ENCODE results near the gene WRAP53. TPM values are rescaled to one million over a fixed set of nuclear protein-coding genes. Genes with fewer than 3 reads are reported as not detected.

The WRAP53 gene
- total RNA-seq, 4 donors from 2014 or later, result 3.7 to 33.0 (median 6.0) TPM

DNA sequence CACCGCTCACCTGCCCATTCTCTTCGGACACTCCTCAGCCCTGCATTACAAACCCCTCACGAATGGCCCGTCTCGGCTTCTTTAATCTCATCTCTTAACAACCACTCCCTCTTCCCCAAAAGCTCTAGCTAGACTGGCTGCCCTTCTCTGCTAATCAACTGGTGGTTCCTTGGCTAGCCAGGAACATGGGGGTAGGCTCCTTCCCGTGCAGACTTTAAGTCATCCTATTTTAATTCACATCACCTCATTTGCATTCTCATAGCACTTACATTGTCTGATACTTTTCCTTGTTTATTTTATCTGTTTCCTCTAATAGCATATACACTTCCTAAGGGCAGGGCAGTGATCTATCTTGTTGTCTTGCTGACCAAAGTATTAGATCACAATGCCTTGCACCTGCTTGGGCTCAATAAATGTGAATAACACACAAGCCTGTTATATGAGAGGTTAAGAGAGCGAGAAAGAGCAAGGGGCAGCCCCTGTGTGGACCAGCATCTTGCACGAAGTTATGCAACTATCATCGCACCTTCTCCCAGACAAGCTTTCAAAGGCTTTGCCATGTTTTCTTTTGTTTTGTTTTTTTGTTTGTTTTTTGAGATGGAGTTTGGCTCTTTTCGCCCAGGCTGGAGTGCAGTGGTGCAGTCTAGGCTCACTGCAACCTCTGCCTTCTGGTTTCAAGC is 10.7 kb upstream of the WRAP53 start:
- H3K36me3 ChIP-seq, result peaks cover 0 to 33% (median 16%) of the 10 kb centered on the region in 4 donors
- TF ChIP-seq POLR2A (IDR thresholded peaks at IDR 0.05) (no peak), EP300 (IDR thresholded peaks at IDR 0.05; ENCODE audit: low read depth) (no peak), POLR2AphosphoS5 (IDR thresholded peaks at IDR 0.05) (no peak)
- TF ChIP-seq, protein P1, sequence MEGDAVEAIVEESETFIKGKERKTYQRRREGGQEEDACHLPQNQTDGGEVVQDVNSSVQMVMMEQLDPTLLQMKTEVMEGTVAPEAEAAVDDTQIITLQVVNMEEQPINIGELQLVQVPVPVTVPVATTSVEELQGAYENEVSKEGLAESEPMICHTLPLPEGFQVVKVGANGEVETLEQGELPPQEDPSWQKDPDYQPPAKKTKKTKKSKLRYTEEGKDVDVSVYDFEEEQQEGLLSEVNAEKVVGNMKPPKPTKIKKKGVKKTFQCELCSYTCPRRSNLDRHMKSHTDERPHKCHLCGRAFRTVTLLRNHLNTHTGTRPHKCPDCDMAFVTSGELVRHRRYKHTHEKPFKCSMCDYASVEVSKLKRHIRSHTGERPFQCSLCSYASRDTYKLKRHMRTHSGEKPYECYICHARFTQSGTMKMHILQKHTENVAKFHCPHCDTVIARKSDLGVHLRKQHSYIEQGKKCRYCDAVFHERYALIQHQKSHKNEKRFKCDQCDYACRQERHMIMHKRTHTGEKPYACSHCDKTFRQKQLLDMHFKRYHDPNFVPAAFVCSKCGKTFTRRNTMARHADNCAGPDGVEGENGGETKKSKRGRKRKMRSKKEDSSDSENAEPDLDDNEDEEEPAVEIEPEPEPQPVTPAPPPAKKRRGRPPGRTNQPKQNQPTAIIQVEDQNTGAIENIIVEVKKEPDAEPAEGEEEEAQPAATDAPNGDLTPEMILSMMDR (IDR thresholded peaks at IDR 0.05), result no peak
- no peak overlapping the region for H3K4me3 ChIP-seq
- H3K27me3 ChIP-seq, result no peaks in the 10 kb centered on the region
- intact Hi-C loops (cut with DNase I; ENCODE audit: low total_unique reads) (loop anchor here (1.0 kb wide), 1 partner anchor 18 kb away; no protein-coding TSS in a partner anchor), in situ Hi-C loops (cut with MboI; ENCODE audit: low pct_ligation_motif_present in 1 of 4, low pct_unique_long_range_greater_than_20kb in 1 of 4, low sequenced_read_pairs in 3 of 4) (no loop called here)
- DNase-seq, result no peak
- no peaks in the 10 kb centered on the region for H3K4me1 ChIP-seq
- H3K27ac ChIP-seq, result no peak overlapping the region
- WGBS, 2 donors (ENCODE audit: low coverage in 1 of 2), result 84 to 96% methylated on average over 4 to 10 of the region's 10 CpGs
- peaks cover 7 to 9% of the 10 kb centered on the region in 2 donors for H3K9me3 ChIP-seq

DNA sequence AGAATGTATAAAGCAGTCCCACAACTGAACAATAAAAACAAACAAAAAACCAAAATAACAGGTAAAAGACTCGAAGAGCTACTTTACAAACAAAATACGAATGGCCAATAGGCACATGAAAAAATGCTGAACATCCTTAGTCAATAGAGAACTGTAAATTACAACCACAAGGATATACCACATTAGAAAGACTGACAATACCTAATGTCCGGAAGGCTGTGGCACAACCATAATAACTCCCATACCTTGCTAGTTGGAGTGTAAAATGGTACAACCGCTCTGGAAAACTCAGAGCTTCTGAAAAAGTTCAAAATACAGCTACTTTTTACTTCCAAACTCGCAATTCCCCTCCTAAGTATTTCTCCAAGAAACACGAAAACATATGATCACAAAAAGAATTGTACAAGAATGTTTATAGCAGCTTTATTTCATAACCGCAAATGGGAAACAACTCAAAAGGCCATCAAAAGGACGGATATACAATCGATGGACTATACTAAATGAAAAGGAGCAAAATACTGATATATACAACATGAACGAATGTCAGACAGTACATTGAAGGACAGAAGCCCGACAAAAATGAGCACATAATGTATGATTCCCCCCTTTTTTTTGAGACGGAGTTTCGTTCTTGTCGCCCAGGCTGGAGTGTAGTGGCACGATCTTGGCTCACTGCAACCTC is 3.3 kb upstream of the WRAP53 start:
- TF ChIP-seq EP300 (IDR thresholded peaks at IDR 0.05; ENCODE audit: low read depth), result no peak
- 26 to 33% methylated on average over 14 to 15 of the region's 15 CpGs for WGBS, 2 donors (ENCODE audit: low coverage in 1 of 2)
- Histone ChIP-seq H3K4me3 (peak overlapping the region; percentile 58 to 93 (median 76)), H3K4me1 (peaks cover 15 to 38% (median 25%) of the 10 kb centered on the region in 4 donors), H3K36me3 (no peaks in the 10 kb centered on the region), H3K27me3 (no peaks in the 10 kb centered on the region), H3K9me3 (no peaks in the 10 kb centered on the region), H3K27ac (peak overlapping the region; percentile 95 to 99 (median 98))
- in situ Hi-C loops (cut with MboI; ENCODE audit: low pct_ligation_motif_present in 1 of 4, low pct_unique_long_range_greater_than_20kb in 1 of 4, low sequenced_read_pairs in 3 of 4), result loop anchor here in 2 of 4 donors (5.0 to 10.0 kb wide), 2 partner anchors 50 to 53 kb away; partner anchors contain the start of gene SHBG (in 2 of the 2)
- no peak for DNase-seq
- intact Hi-C loops (cut with DNase I; ENCODE audit: low total_unique reads), result loop anchor here (5.0 kb wide), 1 partner anchor 53 kb away; the partner anchor contains the start of gene SHBG

DNA sequence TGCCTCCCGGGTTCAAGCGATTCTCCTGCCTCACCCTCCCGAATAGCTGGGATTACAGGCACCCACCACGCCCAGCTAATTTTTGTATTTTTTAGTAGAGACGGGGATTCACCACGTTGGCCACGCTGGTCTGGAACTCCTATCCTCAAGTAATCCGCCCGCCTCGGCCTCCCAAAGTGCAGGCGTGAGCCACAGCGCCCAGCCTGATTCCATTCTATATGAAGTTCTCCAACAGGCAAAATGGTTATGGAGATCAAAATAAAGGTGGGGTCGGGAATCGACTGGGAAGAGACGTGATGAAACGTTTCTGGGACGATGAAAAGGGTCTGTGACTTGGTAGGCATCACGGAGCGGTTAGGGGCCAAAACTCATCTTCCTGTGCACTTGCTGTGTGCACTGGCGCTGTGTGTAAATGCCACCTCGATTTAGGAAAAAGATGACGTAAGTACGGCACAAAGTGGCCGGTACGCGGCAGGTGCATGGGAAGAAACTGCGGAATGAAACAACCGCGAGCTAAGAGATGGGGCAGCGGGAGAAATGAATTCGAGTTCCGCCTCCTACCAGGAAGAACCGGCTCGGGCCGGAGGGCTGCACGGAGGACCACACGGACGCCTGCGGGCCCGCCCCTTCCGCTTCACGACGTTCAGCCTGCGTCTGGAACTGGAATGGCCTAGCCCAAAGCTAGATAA is 2.6 kb upstream of the WRAP53 start:
- H3K9me3 ChIP-seq, result no peaks in the 10 kb centered on the region
- peak overlapping the region; percentile 58 to 93 (median 76) for H3K4me3 ChIP-seq
- TF ChIP-seq EP300 (IDR thresholded peaks at IDR 0.05; ENCODE audit: low read depth) (no peak), POLR2A (IDR thresholded peaks at IDR 0.05) (peak; percentile 50), POLR2AphosphoS5 (IDR thresholded peaks at IDR 0.05) (peak; percentile 85 to 94 (median 89))
- peak overlapping the region; percentile 95 to 99 (median 98) for H3K27ac ChIP-seq
- peaks cover 15 to 38% (median 25%) of the 10 kb centered on the region in 4 donors for H3K4me1 ChIP-seq
- no peaks in the 10 kb centered on the region for H3K27me3 ChIP-seq
- intact Hi-C loops (cut with DNase I; ENCODE audit: low total_unique reads), result loop anchor here (5.0 kb wide), 1 partner anchor 53 kb away; the partner anchor contains the start of gene SHBG
- in situ Hi-C loops (cut with MboI; ENCODE audit: low pct_ligation_motif_present in 1 of 4, low pct_unique_long_range_greater_than_20kb in 1 of 4, low sequenced_read_pairs in 3 of 4), result loop anchor here in 2 of 4 donors (5.0 to 10.0 kb wide), 2 partner anchors 51 to 53 kb away; partner anchors contain the start of gene SHBG (in 2 of the 2)
- WGBS, 2 donors (ENCODE audit: low coverage in 1 of 2), result 0 to 4% methylated on average over 10 to 44 of the region's 44 CpGs
- peak; percentile 96 for DNase-seq
- H3K36me3 ChIP-seq, result no peaks in the 10 kb centered on the region

DNA sequence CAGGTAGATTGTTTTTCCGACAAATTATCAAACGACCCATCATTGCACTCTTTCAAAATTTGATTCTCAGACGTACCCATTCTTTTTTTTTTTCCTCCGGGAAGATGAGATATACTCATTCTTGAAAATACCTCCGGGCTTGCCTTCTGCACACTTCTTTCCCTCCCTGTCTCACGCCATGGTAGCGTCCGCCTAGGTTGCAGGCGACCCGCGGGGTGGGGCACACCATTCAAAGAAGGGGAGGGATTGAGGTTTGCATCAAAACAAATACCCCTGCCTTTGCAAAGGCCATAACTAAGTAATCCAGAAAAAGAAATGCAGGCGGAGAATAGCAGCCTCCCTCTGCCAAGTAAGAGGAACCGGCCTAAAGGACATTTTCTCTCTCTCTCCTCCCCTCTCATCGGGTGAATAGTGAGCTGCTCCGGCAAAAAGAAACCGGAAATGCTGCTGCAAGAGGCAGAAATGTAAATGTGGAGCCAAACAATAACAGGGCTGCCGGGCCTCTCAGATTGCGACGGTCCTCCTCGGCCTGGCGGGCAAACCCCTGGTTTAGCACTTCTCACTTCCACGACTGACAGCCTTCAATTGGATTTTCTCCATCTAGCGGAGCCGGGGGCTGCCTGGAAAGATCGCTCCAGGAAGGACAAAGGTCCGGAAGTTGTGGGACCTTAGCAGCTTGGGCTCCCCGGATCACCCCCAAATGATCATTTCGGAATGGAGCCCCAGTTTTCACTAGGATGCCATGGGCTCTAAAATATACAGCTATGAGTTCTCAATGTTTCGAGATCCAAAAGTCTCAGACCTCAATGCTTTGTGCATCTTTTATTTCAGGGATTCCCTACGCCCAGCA is 1.8 kb upstream of the WRAP53 start:
- no peak for TF ChIP-seq EP300 (IDR thresholded peaks at IDR 0.05; ENCODE audit: low read depth)
- TF ChIP-seq, protein P1 (IDR thresholded peaks at IDR 0.05), result no peak
- TF ChIP-seq POLR2AphosphoS5 (IDR thresholded peaks at IDR 0.05), result peak; percentile 93 to 97 (median 96)
- TF ChIP-seq POLR2A (IDR thresholded peaks at IDR 0.05), result peak; percentile 92
- Histone ChIP-seq H3K4me1 (peaks cover 15 to 38% (median 25%) of the 10 kb centered on the region in 4 donors), H3K4me3 (peak overlapping the region; percentile 62 to 93 (median 82)), H3K27me3 (no peaks in the 10 kb centered on the region), H3K27ac (peak overlapping the region; percentile 95 to 99 (median 98)), H3K36me3 (no peaks in the 10 kb centered on the region), H3K9me3 (no peaks in the 10 kb centered on the region)
- WGBS, 2 donors (ENCODE audit: low coverage in 1 of 2), result 0 to 1% methylated on average over 15 to 30 of the region's 30 CpGs
- in situ Hi-C loops (cut with MboI; ENCODE audit: low pct_ligation_motif_present in 1 of 4, low pct_unique_long_range_greater_than_20kb in 1 of 4, low sequenced_read_pairs in 3 of 4) (loop anchor here in 2 of 4 donors (5.0 to 10.0 kb wide), 2 partner anchors 52 to 54 kb away; partner anchors contain the start of gene SHBG (in 2 of the 2)), intact Hi-C loops (cut with DNase I; ENCODE audit: low total_unique reads) (loop anchor here (5.0 kb wide), 1 partner anchor 54 kb away; the partner anchor contains the start of gene SHBG)
- DNase-seq, result peak; percentile 80

Data from transverse colon (tissue), 4 donors.